ENCODE data around the gene OR6J1. TPM values are rescaled to one million over a fixed set of nuclear protein-coding genes. Genes with fewer than 3 reads are reported as not detected.

The OR6J1 gene
- total and polyA plus RNA-seq, 2 experiments from 2014 or later = not detected

DNA sequence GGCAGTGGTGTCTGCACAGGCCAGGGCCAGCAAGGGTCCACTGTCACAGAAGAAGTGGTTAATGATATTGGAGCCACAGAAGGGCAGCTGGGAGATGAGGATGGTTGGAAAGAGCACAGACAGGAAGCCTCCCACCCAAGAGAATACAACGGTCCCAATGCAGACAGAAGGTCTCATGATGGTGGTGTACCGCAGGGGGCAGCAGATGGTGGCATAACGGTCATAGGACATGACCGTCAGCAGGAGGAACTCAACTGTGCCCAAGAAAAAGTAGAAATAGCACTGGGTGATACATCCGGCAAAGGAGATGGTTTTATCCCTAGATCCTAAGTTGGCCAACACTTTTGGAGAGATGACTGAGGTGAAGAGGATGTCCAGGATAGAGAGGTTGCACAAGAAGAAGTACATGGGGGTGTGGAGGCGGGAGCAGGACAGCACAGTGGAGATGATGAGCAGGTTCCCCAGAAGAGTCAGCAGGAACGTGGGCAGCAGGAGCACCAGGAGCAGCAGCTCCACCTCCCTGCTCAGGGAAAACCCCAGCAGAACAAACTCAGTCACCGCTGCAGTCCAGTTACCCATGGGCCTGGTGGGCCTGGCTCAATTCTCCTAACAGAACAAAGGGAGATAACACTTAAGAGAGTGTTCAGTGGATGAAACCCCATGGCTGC is 9.8 kb downstream of the OR6J1 start:
- Histone ChIP-seq H3K27me3 (no peaks in the 10 kb centered on the region), H3K4me3 (no peak overlapping the region), H3K36me3 (no peaks in the 10 kb centered on the region), H3K27ac (no peak overlapping the region), H3K9me3 (ENCODE audit: low read depth) (no peaks in the 10 kb centered on the region), H3K4me1 (ENCODE audit: low read depth) (no peaks in the 10 kb centered on the region)
- TF ChIP-seq, protein P1, sequence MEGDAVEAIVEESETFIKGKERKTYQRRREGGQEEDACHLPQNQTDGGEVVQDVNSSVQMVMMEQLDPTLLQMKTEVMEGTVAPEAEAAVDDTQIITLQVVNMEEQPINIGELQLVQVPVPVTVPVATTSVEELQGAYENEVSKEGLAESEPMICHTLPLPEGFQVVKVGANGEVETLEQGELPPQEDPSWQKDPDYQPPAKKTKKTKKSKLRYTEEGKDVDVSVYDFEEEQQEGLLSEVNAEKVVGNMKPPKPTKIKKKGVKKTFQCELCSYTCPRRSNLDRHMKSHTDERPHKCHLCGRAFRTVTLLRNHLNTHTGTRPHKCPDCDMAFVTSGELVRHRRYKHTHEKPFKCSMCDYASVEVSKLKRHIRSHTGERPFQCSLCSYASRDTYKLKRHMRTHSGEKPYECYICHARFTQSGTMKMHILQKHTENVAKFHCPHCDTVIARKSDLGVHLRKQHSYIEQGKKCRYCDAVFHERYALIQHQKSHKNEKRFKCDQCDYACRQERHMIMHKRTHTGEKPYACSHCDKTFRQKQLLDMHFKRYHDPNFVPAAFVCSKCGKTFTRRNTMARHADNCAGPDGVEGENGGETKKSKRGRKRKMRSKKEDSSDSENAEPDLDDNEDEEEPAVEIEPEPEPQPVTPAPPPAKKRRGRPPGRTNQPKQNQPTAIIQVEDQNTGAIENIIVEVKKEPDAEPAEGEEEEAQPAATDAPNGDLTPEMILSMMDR (IDR thresholded peaks at IDR 0.05; ENCODE audit: low read depth, low read length) = no peak
- no peak for DNase-seq (ENCODE audit: low read depth in 1 of 2, low spot score in 1 of 2)

DNA sequence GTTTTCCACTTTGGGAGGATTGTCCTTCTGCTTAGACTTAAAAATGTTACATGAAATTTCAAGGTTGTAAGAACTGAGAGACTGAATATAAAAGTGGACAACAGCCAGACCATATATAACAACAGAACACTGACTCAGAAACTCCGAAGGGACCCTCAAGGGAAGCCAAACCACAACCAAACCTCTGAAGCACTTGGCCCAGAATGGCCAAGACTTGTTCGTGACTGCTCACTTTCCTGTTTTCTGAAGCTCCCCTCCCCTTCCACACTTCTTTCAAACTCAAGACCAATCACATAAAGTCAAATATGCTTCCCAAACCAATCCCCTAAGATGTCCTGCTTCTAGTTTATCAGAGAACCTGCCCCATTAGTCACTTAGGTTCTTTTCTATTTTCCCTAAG is 13.7 kb downstream of the OR6J1 start:
- no peak overlapping the region for H3K4me3 ChIP-seq
- no peaks in the 10 kb centered on the region for H3K36me3 ChIP-seq
- peak in 1 of 2 donors; percentile 91 for DNase-seq (ENCODE audit: low read depth in 1 of 2, low spot score in 1 of 2)
- no peaks in the 10 kb centered on the region for H3K27me3 ChIP-seq
- TF ChIP-seq, protein P1 (IDR thresholded peaks at IDR 0.05; ENCODE audit: low read depth, low read length) = no peak
- H3K27ac ChIP-seq = no peak overlapping the region
- no peaks in the 10 kb centered on the region for H3K9me3 ChIP-seq (ENCODE audit: low read depth)
- H3K4me1 ChIP-seq (ENCODE audit: low read depth) = no peaks in the 10 kb centered on the region

DNA sequence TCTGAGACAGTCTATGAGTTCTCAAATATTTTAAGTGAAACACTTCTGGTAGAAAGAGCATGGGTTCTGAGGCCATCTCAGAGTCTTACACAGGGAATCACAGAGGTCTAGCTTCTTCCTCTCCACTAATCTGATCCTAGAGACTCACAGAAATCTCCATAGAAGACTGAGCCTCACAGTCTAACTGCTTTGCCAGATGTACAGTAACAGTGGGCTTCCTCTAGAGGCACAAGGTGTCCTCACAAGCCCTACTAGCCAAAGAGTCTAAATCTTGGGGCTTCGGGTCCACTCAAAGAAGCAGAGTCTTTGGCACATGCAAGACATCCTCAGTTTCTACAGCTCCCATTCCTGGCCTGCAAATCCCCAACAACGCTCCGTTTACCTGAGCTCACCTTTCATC is 14.1 kb downstream of the OR6J1 start:
- H3K4me3 ChIP-seq = no peak overlapping the region
- TF ChIP-seq, protein P1 (IDR thresholded peaks at IDR 0.05; ENCODE audit: low read depth, low read length) = no peak
- no peak overlapping the region for H3K27ac ChIP-seq
- no peaks in the 10 kb centered on the region for H3K9me3 ChIP-seq (ENCODE audit: low read depth)
- H3K36me3 ChIP-seq = no peaks in the 10 kb centered on the region
- no peaks in the 10 kb centered on the region for H3K4me1 ChIP-seq (ENCODE audit: low read depth)
- peak in 1 of 2 donors; percentile 7 for DNase-seq (ENCODE audit: low read depth in 1 of 2, low spot score in 1 of 2)
- H3K27me3 ChIP-seq = no peaks in the 10 kb centered on the region

GRCh38 chr14:22629361-22629760 is 14.8 kb downstream of the OR6J1 start:
- TF ChIP-seq, protein P1 (IDR thresholded peaks at IDR 0.05; ENCODE audit: low read depth, low read length) = no peak
- no peak for DNase-seq (ENCODE audit: low read depth in 1 of 2, low spot score in 1 of 2)
- Histone ChIP-seq H3K9me3 (ENCODE audit: low read depth) (no peaks in the 10 kb centered on the region), H3K27me3 (no peaks in the 10 kb centered on the region), H3K4me1 (ENCODE audit: low read depth) (no peaks in the 10 kb centered on the region), H3K36me3 (no peaks in the 10 kb centered on the region), H3K4me3 (no peak overlapping the region), H3K27ac (no peak overlapping the region)

DNA sequence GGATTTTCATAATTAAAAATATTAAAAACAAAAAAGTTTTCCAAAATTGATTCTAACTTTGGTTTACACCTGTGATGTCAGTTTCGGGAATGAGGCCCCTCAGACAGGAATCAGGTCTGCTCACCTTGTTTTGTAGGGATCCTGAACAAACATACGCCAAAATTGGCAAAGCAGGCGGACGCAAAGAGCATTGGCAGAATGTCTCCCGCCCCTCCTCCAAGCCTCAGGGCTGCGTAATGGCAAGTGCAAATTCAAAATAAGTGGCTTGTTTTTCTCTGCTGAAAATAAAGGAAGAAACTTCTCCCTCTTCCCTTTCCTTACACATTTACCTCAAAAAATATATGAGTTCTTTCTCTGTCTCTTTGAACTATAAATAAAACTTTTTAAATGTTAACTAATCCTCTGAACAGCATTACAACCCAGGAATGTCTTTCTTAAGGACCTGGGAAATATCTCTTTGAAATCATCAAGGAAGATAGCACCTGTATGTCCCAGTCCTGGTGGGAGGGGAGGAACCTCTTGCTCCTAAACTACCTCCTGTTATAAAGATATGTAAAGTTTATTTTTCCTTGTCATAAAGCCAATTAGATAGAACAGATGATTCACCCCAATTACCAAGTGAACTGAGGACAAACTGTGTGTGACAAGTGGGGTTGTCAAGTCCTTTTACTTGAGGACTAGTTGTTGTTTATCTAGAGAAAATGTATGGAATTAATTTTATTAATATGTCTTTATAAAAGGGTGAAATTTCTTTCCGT is 16.5 kb downstream of the OR6J1 start:
- Histone ChIP-seq H3K27me3 (no peaks in the 10 kb centered on the region), H3K36me3 (no peaks in the 10 kb centered on the region), H3K27ac (no peak overlapping the region), H3K4me3 (no peak overlapping the region), H3K4me1 (ENCODE audit: low read depth) (no peaks in the 10 kb centered on the region), H3K9me3 (ENCODE audit: low read depth) (no peaks in the 10 kb centered on the region)
- no peak for DNase-seq (ENCODE audit: low read depth in 1 of 2, low spot score in 1 of 2)
- TF ChIP-seq, protein P1 (IDR thresholded peaks at IDR 0.05; ENCODE audit: low read depth, low read length) = no peak

Measured in cardiac muscle cell (in vitro differentiated cells and primary cell).